Transverse colon (tissue), 4 donors: ENCODE data around the gene STYXL1.
"Not testable (repeated sequence)": the region's sequence is repeated elsewhere in the genome, so short reads cannot be mapped to it uniquely, and the experiment has no call there.

Source experiments
- EP300 ChIP-seq: sonication (generic); formaldehyde crosslinking; IDR thresholded peaks from one replicate; pipeline ENCODE4 v1.6.1; 2017; ENCODE audit warnings: antibody characterized with exemption, low read depth
- POLR2A ChIP-seq: fragments of 450-650 bp; IDR thresholded peaks from one replicate; pipeline ENCODE4 v1.6.1; 2016; ENCODE audit warnings: antibody characterized with exemption, mild to moderate bottlenecking, moderate library complexity
- POLR2AphosphoS5 ChIP-seq, 3 donors: sonication (generic); formaldehyde crosslinking; IDR thresholded peaks; one replicate each; pipeline ENCODE4 v1.6.1; 2016; ENCODE audit warnings: antibody characterized with exemption in 3 of 3
- TF ChIP-seq, protein P1 (sequence below), 5 experiments: fragments of 200-600 bp in 3 of 5; fragments of 450-650 bp in 2 of 5; sonication (generic) in 3 of 5; IDR thresholded peaks; 1 replicate in 2 of 5; 2 replicates in 3 of 5; pipeline ENCODE4 v1.5.1; 2016 to 2017; ENCODE audit warnings: antibody characterized with exemption in 5 of 5, inconsistent platforms in 3 of 5, mild to moderate bottlenecking in 2 of 5, moderate library complexity in 1 of 5

DNA sequence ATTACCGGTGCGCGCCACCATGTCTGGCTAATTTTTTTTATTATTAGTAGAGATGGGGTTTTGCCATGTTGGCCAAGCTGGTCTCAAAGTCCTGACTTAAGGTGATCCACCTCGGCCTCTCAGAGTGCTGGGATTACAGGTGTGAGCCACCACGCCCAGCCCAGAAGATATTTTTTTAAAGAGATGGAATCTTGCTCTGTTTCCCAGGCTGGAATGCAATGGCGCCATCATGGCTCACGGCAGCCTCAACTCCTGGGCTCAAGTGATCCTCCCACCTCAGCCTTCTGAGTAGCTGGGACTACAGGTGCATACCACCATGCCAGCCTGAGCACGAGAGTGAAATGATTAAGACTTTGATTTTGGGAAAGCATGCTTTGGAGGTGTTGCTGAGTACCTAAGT, 4.9 kb upstream of the STYXL1 start:
- TF ChIP-seq, protein P1, sequence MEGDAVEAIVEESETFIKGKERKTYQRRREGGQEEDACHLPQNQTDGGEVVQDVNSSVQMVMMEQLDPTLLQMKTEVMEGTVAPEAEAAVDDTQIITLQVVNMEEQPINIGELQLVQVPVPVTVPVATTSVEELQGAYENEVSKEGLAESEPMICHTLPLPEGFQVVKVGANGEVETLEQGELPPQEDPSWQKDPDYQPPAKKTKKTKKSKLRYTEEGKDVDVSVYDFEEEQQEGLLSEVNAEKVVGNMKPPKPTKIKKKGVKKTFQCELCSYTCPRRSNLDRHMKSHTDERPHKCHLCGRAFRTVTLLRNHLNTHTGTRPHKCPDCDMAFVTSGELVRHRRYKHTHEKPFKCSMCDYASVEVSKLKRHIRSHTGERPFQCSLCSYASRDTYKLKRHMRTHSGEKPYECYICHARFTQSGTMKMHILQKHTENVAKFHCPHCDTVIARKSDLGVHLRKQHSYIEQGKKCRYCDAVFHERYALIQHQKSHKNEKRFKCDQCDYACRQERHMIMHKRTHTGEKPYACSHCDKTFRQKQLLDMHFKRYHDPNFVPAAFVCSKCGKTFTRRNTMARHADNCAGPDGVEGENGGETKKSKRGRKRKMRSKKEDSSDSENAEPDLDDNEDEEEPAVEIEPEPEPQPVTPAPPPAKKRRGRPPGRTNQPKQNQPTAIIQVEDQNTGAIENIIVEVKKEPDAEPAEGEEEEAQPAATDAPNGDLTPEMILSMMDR (IDR thresholded peaks at IDR 0.05), result not testable (repeated sequence)
- TF ChIP-seq POLR2A; EP300; POLR2AphosphoS5 (IDR thresholded peaks at IDR 0.05): not testable (repeated sequence)
